ENCODE measurements around the gene SLC4A5. TPM values are rescaled to one million over a fixed set of nuclear protein-coding genes. Genes with fewer than 3 reads are reported as not detected.

The SLC4A5 gene
- total and polyA plus RNA-seq, 4 donors: 0.85 to 9.6 (median 3.9) TPM

GRCh38 chr2:74198461-74199274 is 144.5 kb downstream of the SLC4A5 start, which contains the start of gene MTHFD2:
MTHFD2 (plus strand) TSS chr2:74198615; CDS start chr2:74198642, 27 bp downstream.
- 1% methylated on average over 73 to 96 of the region's 96 CpGs for WGBS, 2 donors

GRCh38 chr2:74198023-74198460 is 145.2 kb downstream of the SLC4A5 start:
- Histone ChIP-seq H3K4me1 (ENCODE audit: control insufficient read depth in 5 of 5, insufficient read depth in 5 of 5, low read length in 5 of 5) (peaks cover 0 to 13% (median 0%) of the 10 kb centered on the region in 5 donors), H3K9me3 (ENCODE audit: control insufficient read depth in 4 of 4, insufficient read depth in 3 of 4, low read length in 3 of 4) (no peaks in the 10 kb centered on the region), H3K27me3 (ENCODE audit: control insufficient read depth in 3 of 3, insufficient read depth in 3 of 3, low read length in 2 of 3) (no peaks in the 10 kb centered on the region), H3K27ac (ENCODE audit: low read depth in 1 of 2, low read length in 1 of 2) (peak overlapping the region in 1 of 2 donors; percentile 86), H3K36me3 (ENCODE audit: control insufficient read depth in 4 of 4, insufficient read depth in 4 of 4, low read length in 4 of 4) (no peaks in the 10 kb centered on the region), H3K4me3 (no peak overlapping the region), H3K9ac (ENCODE audit: insufficient read depth in 1 of 2, low read length in 2 of 2) (no peak overlapping the region)
- no peak for TF ChIP-seq CTCF (IDR thresholded peaks at IDR 0.05; ENCODE audit: control extremely low read depth, extremely low read depth)
- WGBS, 2 donors: 34 to 37% methylated on average over 18 of the region's 18 CpGs
- DNase-seq (no peak), ATAC-seq (ENCODE audit: insufficient read depth, low FRiP score) (no peak)

More at GRCh38 chr2:74198461-74199274, 144.5 kb downstream of the SLC4A5 start, which contains the start of gene MTHFD2:
- Histone ChIP-seq H3K27ac (ENCODE audit: low read depth in 1 of 2, low read length in 1 of 2) (peak within 1 kb of the TSS; percentile 84 to 86), H3K27me3 (ENCODE audit: control insufficient read depth in 3 of 3, insufficient read depth in 3 of 3, low read length in 2 of 3) (no peaks in the 10 kb centered on the region), H3K4me3 (peak within 1 kb of the TSS; percentile 47), H3K9me3 (ENCODE audit: control insufficient read depth in 4 of 4, insufficient read depth in 3 of 4, low read length in 3 of 4) (no peaks in the 10 kb centered on the region), H3K4me1 (ENCODE audit: control insufficient read depth in 5 of 5, insufficient read depth in 5 of 5, low read length in 5 of 5) (peaks cover 0 to 13% (median 0%) of the 10 kb centered on the region in 5 donors), H3K9ac (ENCODE audit: insufficient read depth in 1 of 2, low read length in 2 of 2) (peak within 1 kb of the TSS in 1 of 2 donors; percentile 13), H3K36me3 (ENCODE audit: control insufficient read depth in 4 of 4, insufficient read depth in 4 of 4, low read length in 4 of 4) (no peaks in the 10 kb centered on the region)
- DNase-seq: peak; percentile 92 to 95 (median 93)
- peak; percentile 97 for ATAC-seq (ENCODE audit: insufficient read depth, low FRiP score)
- TF ChIP-seq CTCF (IDR thresholded peaks at IDR 0.05; ENCODE audit: control extremely low read depth, extremely low read depth): peak; percentile 46

GRCh38 chr2:74197049-74197448 is 146.2 kb downstream of the SLC4A5 start:
- no peak for DNase-seq
- Histone ChIP-seq H3K27me3 (ENCODE audit: control insufficient read depth in 3 of 3, insufficient read depth in 3 of 3, low read length in 2 of 3) (no peaks in the 10 kb centered on the region), H3K4me3 (no peak overlapping the region), H3K27ac (ENCODE audit: low read depth in 1 of 2, low read length in 1 of 2) (no peak overlapping the region), H3K9me3 (ENCODE audit: control insufficient read depth in 4 of 4, insufficient read depth in 3 of 4, low read length in 3 of 4) (no peaks in the 10 kb centered on the region), H3K36me3 (ENCODE audit: control insufficient read depth in 4 of 4, insufficient read depth in 4 of 4, low read length in 4 of 4) (no peaks in the 10 kb centered on the region), H3K4me1 (ENCODE audit: control insufficient read depth in 5 of 5, insufficient read depth in 5 of 5, low read length in 5 of 5) (peaks cover 0 to 13% (median 0%) of the 10 kb centered on the region in 5 donors), H3K9ac (ENCODE audit: insufficient read depth in 1 of 2, low read length in 2 of 2) (no peak overlapping the region)
- WGBS, 2 donors: 78 to 80% methylated on average over 4 of the region's 4 CpGs
- ATAC-seq (ENCODE audit: insufficient read depth, low FRiP score): no peak
- TF ChIP-seq CTCF (IDR thresholded peaks at IDR 0.05; ENCODE audit: control extremely low read depth, extremely low read depth): no peak

Data from lung (tissue), 12 donors.